GM06990 (cell line): Measurements from ENCODE around the gene MOB3A.

Experiments
- DNase-seq: peaks from one replicate; pipeline ENCODE4 v3.0.0-alpha.2; 2011; ENCODE audit not compliant: insufficient read length; ENCODE audit errors: extremely low read depth
- H3K27me3 ChIP-seq: replicated peaks from 2 replicates; pipeline ENCODE4 v1.6.0; 2011; ENCODE audit warnings: low read length; ENCODE audit not compliant: control insufficient read depth, insufficient read depth
- H3K36me3 ChIP-seq: 2 replicates; pipeline ENCODE4 v1.5.1; 2011; ENCODE audit warnings: low read length; ENCODE audit not compliant: control insufficient read depth, insufficient read depth
- H3K4me3 ChIP-seq: replicated peaks from 2 replicates; pipeline ENCODE4 v1.5.1; 2011; ENCODE audit warnings: low read depth, mild to moderate bottlenecking, control low read depth, low read length
- CTCF ChIP-seq: IDR thresholded peaks from 2 replicates; pipeline ENCODE4 v1.5.1; 2011; ENCODE audit warnings: low read length, control low read depth, mild to moderate bottlenecking, inconsistent platforms; ENCODE audit not compliant: insufficient read depth, poor library complexity, severe bottlenecking

Gene MOB3A

GRCh38 chr19:2033825-2034159 lies 62.3 kb downstream of the MOB3A start:
- H3K27me3 ChIP-seq = no peaks in the 10 kb centered on the region
- DNase-seq = no peak
- peaks cover 5% of the 10 kb centered on the region for H3K36me3 ChIP-seq
- no peak for TF ChIP-seq CTCF
- H3K4me3 ChIP-seq = no peak overlapping the region

GRCh38 chr19:2033115-2033824 lies 62.9 kb downstream of the MOB3A start:
- H3K4me3 ChIP-seq = no peak overlapping the region
- H3K27me3 ChIP-seq = no peaks in the 10 kb centered on the region
- no peaks in the 10 kb centered on the region for H3K36me3 ChIP-seq
- TF ChIP-seq CTCF = no peak
- no peak for DNase-seq

GRCh38 chr19:2032296-2032941 lies 63.7 kb downstream of the MOB3A start:
- no peaks in the 10 kb centered on the region for H3K36me3 ChIP-seq
- TF ChIP-seq CTCF = no peak
- no peak overlapping the region for H3K4me3 ChIP-seq
- no peaks in the 10 kb centered on the region for H3K27me3 ChIP-seq
- no peak for DNase-seq

GRCh38 chr19:2027361-2027760 lies 68.8 kb downstream of the MOB3A start:
- no peaks in the 10 kb centered on the region for H3K27me3 ChIP-seq
- H3K4me3 ChIP-seq = no peak overlapping the region
- no peaks in the 10 kb centered on the region for H3K36me3 ChIP-seq
- DNase-seq = no peak
- no peak for TF ChIP-seq CTCF

- Histone ChIP-seq H3K27me3 (no peaks in the 10 kb centered on the region), H3K36me3 (no peaks in the 10 kb centered on the region), H3K4me3 (no peak overlapping the region)
- no peak for TF ChIP-seq CTCF
- DNase-seq = no peak
These were observed 69.4 kb downstream of the MOB3A start for GRCh38 chr19:2026770-2027169.

GRCh38 chr19:2022289-2022688 lies 73.8 kb downstream of the MOB3A start:
- no peak for DNase-seq
- no peaks in the 10 kb centered on the region for H3K27me3 ChIP-seq

More at GRCh38 chr19:2022289-2022688, 73.8 kb downstream of the MOB3A start:
- TF ChIP-seq CTCF = no peak
- H3K4me3 ChIP-seq = no peak overlapping the region
- no peaks in the 10 kb centered on the region for H3K36me3 ChIP-seq
